UCSD-AML1 (cell line): ENCODE measurements around the gene USH1C.

Source experiments
- DNase-seq: peaks from one replicate; lab custom pipeline; 2025; ENCODE audit not compliant: unreplicated experiment; lab: John Stamatoyannopoulos, UW

The USH1C gene

GRCh38 chr11:17544181-17544622, at the start of gene USH1C:
TSS of gene USH1C (minus strand) at chr11:17544416. CDS start at chr11:17544307, 109 bp downstream.
- DNase-seq, result no peak

- no peak for DNase-seq
Measured at GRCh38 chr11:17593466-17594245, 49.4 kb upstream of the USH1C start.

GRCh38 chr11:17591293-17591692, 47.1 kb upstream of the USH1C start:
- DNase-seq, result no peak

GRCh38 chr11:17590463-17590862, 46.2 kb upstream of the USH1C start:
- no peak for DNase-seq

- no peak for DNase-seq
Measured at GRCh38 chr11:17588721-17589120, 44.5 kb upstream of the USH1C start.

GRCh38 chr11:17588166-17588565, 44.0 kb upstream of the USH1C start:
- no peak for DNase-seq

- no peak for DNase-seq
Measured at GRCh38 chr11:17585911-17586695, 41.9 kb upstream of the USH1C start.

GRCh38 chr11:17581732-17582053, 37.5 kb upstream of the USH1C start:
- DNase-seq, result no peak

- DNase-seq, result no peak
Measured at GRCh38 chr11:17581036-17581731, 37.0 kb upstream of the USH1C start.

GRCh38 chr11:17580271-17580670, 36.1 kb upstream of the USH1C start:
- no peak for DNase-seq

GRCh38 chr11:17579451-17579850, 35.2 kb upstream of the USH1C start:
- no peak for DNase-seq

GRCh38 chr11:17578958-17579357, 34.7 kb upstream of the USH1C start:
- DNase-seq, result no peak

- no peak for DNase-seq
Measured at GRCh38 chr11:17578296-17578695, 34.1 kb upstream of the USH1C start.

GRCh38 chr11:17575431-17576425, 31.5 kb upstream of the USH1C start:
- no peak for DNase-seq

- no peak for DNase-seq
Measured at GRCh38 chr11:17574141-17575091, 30.2 kb upstream of the USH1C start.

GRCh38 chr11:17573526-17573925, 29.3 kb upstream of the USH1C start:
- no peak for DNase-seq

GRCh38 chr11:17572791-17573460, 28.7 kb upstream of the USH1C start:
- no peak for DNase-seq

GRCh38 chr11:17572359-17572690, 28.1 kb upstream of the USH1C start:
- no peak for DNase-seq
